ENCODE data around the gene SALL2.

SALL2 gene

DNA sequence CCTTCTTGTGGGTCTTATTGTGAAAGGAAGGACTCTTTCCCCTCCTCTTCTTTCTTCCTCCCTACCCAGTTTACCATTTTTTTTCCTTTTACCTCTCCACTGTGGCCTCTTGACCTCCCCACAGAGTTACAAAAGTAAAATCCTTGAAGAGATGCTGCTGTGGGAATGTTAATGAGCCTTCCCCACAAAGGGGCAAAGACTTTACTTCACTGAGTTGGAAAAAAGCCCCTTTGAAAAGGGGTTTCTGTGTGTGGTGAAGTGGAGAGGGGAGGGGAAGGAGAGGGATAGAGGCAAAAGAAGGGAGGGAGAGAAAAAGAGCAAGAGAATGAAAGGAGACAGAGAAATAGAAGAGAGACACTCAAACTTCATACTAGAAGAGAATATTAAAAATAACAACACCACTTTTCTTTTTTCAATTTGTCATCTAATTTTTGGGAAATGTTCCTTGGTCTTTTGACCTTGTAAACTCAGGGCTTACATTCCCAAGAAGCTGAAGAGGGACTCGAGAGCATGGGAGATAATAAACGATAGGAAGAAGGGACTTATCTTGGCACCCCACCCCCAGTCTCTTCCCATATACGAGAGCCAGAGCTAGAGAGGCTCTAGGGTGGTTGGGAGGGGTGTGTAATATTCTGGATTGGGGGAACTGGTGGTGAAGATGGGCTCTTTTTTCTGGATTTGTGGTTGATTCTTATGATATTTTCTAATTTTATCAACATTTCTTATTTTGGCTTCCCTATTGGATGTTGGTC lies 13.2 kb upstream of the SALL2 start:
- FAIRE-seq (no peak), DNase-seq (ENCODE audit: insufficient read length) (no peak)
- no peak for TF ChIP-seq TAF1 (IDR thresholded peaks at IDR 0.05; ENCODE audit: borderline replicate concordance, low read depth, low read length)
- no peak for TF ChIP-seq POLR2A (IDR thresholded peaks at IDR 0.05; ENCODE audit: low read depth, low read length)
- no peak for TF ChIP-seq POLR2AphosphoS5 (IDR thresholded peaks at IDR 0.05; ENCODE audit: low read depth, low read length)

DNA sequence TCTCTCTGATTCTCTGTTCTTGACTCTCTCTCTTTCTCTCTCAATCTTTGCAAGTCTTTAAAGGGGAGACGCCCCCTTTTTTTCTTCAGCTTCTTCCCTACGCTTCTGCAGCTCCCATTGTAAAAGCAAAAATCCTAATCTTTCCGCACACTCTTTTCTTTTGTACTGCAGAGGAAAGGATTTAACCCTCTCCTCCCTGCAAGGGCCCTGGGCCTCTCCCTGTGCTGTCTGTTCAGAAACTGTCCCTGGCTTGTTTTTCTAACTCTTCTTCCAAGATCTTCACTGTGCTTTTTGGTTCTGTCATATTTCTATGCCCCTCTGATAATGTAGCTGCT lies 10.9 kb upstream of the SALL2 start:
- TF ChIP-seq TAF1 (IDR thresholded peaks at IDR 0.05; ENCODE audit: borderline replicate concordance, low read depth, low read length) (no peak), POLR2A (IDR thresholded peaks at IDR 0.05; ENCODE audit: low read depth, low read length) (no peak), POLR2AphosphoS5 (IDR thresholded peaks at IDR 0.05; ENCODE audit: low read depth, low read length) (no peak)
- FAIRE-seq: no peak
- no peak for DNase-seq (ENCODE audit: insufficient read length)

DNA sequence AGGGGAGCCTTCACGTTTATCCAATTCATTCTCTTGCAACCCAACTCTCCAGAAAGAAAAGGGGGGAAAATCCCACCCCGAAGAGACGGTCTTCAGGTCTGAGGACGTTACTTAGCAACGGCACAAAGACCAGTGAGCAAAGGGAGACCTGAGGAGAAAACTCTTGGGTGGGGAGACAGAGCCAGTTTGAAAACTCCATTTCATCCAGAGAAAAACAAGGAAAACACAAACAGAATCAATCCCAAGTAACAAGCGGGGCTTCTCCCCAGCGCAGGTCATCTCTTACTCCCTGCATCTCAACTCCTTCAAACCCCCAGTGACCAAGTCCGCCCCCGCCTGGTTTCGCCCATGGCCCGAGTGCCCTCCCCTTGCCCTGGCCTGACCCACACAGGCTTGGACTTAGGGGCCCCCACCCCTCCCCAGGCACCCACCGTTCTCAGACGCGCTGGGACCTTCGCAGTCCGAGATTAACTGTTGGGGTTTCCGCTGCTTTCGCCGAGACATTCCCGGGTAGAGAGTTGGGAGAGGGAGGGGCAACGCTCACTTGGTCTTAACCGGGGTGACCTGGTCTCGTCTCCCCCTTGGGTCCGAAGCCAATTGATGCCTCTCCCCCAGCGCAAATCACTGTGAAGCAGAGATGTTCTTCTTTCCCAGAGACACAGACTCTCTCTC lies 10.4 kb upstream of the SALL2 start:
- FAIRE-seq: no peak
- DNase-seq (ENCODE audit: insufficient read length): no peak
- TF ChIP-seq POLR2A (IDR thresholded peaks at IDR 0.05; ENCODE audit: low read depth, low read length) (no peak), TAF1 (IDR thresholded peaks at IDR 0.05; ENCODE audit: borderline replicate concordance, low read depth, low read length) (no peak), POLR2AphosphoS5 (IDR thresholded peaks at IDR 0.05; ENCODE audit: low read depth, low read length) (no peak)

DNA sequence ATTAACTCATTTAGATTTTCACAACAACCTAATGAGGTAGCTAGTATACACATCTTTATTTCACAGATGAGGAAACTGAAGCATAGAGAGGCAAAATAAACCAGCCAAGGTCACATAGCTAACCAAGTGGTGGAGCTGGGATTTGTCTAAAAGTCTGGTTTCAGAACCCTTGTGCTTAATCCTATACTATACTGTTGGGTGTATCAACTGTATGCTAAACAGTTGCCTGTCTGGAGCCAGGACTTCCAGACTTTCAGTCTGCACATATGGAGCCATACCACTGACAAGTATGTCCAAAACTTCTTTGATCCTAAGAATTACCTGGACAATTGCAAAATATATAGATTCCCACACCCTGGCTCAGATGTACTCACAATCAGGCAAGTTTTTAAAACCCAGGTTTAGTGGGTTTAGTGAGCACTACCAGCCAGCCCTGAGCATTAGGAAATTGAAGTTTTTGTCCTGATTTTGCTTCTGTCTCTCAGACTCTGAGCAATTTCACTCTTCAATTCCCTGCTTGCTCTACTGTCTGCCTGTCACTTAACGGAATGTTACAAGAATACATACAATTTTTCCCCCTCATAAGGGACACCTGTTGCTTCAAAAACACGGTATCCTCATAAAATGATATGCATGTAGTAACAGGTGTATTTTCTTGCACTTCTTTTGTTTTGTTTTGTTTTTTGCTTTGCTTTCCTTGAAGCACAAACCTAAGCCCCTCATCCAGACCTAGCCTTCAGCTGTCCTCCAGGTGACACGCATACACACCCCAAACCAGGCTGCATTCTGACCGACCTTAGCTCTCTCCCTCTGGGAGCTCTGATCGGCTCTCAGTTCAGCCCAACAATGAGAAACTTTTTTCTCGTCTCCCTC lies 9.6 kb upstream of the SALL2 start:
- FAIRE-seq (no peak), DNase-seq (ENCODE audit: insufficient read length) (no peak)
- TF ChIP-seq POLR2A (IDR thresholded peaks at IDR 0.05; ENCODE audit: low read depth, low read length) (no peak), TAF1 (IDR thresholded peaks at IDR 0.05; ENCODE audit: borderline replicate concordance, low read depth, low read length) (no peak), POLR2AphosphoS5 (IDR thresholded peaks at IDR 0.05; ENCODE audit: low read depth, low read length) (no peak)

DNA sequence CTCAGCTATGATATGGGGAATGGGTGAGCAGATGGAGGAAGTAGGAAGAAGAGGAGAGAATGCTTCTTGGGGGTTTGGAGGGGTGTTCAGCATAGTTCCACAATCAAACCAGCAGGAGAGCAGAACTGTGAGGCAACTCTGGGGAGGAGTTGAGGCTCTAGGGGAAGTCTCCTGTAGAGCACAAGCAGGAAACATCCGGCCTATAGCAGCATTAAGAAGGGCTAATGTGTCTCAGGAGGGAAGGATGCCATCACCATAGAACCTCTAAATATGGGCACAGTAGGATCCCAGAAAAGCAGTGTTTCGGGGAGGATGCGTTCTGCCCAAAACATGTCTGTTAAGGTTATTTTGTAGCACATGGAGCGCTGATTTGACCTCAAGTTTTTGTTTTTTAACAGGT lies 8.4 kb upstream of the SALL2 start:
- TF ChIP-seq TAF1 (IDR thresholded peaks at IDR 0.05; ENCODE audit: borderline replicate concordance, low read depth, low read length) (no peak), POLR2AphosphoS5 (IDR thresholded peaks at IDR 0.05; ENCODE audit: low read depth, low read length) (no peak), POLR2A (IDR thresholded peaks at IDR 0.05; ENCODE audit: low read depth, low read length) (no peak)
- FAIRE-seq: no peak
- no peak for DNase-seq (ENCODE audit: insufficient read length)

DNA sequence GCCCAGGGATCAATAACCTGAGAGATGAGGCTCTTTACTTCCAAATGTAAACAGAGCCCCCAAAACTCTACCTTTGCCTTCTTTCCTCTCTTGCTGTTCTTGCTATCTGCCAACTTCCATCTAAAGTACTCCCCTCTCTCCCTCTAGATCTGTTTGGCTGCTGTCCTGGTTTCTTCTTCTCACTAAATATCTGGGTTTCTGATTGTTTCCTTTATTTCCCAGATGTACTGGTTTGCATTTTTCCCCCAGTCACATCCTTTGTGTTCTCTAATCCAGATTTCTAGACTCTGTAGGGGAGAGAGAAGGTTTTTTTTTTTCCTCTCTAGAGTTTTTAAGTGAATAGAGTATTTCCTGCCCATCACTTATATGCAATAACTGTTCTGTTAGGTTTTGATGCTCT lies 7.1 kb upstream of the SALL2 start:
- no peak for TF ChIP-seq TAF1 (IDR thresholded peaks at IDR 0.05; ENCODE audit: borderline replicate concordance, low read depth, low read length)
- TF ChIP-seq POLR2A (IDR thresholded peaks at IDR 0.05; ENCODE audit: low read depth, low read length): no peak
- no peak for TF ChIP-seq POLR2AphosphoS5 (IDR thresholded peaks at IDR 0.05; ENCODE audit: low read depth, low read length)

DNA sequence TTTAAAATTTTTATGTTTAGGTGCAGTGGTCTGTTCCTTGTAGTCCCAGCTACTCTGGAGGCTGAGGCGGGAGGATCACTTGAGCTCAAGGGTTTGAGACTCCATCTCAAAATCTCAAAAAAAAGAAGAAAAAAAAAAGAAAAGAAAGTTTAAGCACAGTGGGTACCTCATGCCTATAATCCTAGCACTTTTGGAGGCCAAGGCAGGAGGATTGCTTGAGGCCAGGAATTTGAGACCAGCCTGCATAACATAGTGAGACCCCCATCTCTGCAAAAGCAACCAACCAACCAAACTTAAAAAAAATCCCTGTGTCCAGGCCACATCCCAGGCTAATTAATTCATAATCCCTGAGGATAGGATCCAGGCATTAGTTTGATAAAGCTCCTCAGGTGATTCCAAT lies 3.4 kb upstream of the SALL2 start:
- DNase-seq (ENCODE audit: insufficient read length): no peak
- TF ChIP-seq POLR2A (IDR thresholded peaks at IDR 0.05; ENCODE audit: low read depth, low read length) (no peak), TAF1 (IDR thresholded peaks at IDR 0.05; ENCODE audit: borderline replicate concordance, low read depth, low read length) (no peak), POLR2AphosphoS5 (IDR thresholded peaks at IDR 0.05; ENCODE audit: low read depth, low read length) (no peak)
- no peak for FAIRE-seq

More for the DNA sequence above, 7.1 kb upstream of the SALL2 start:
- FAIRE-seq (no peak), DNase-seq (ENCODE audit: insufficient read length) (no peak)

DNA sequence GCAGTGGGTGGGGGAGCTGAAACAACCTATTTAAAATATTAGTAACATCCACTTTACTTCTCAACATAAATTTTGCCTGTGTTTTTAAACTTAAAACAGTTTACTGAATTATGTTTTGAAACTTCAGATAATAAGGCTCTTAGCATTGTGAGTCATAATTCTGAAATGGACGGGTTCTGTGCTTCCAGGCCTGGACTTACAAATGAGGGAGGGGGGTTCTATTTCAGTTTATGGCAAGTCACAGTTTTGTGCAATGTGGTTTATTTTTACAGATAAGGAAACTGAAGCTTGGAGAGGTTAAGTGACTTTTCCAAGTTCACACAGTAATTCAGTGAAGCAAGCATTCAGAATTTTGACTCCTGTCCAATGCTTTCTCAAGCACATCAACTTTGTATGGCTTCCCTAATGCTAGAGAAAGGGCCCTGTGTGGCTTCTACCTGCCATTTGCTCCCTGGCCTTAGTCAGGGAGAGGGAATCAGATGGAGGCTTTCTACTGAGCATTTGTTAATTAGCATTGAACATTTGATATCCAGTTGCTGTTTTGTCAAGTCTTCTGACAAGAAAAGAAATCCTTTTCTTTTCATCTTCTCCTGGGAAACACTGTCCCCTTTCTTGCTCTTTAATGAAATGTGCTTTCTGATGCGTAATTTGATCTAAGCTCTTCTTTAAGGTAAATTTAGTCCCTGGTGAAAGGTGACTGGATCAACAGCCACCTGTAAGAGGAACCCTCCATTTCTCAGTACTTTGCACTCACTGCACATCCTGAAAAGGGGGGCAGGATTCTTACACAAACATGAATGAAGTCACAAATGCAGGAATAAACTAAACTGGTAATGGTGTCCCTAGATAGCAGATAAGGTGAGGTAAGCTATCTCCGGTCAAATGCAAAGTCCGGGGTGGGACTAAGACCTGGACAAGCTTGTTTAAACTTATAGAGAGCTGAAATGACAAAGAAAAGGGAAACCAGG lies 2.5 kb upstream of the SALL2 start:
- FAIRE-seq (no peak), DNase-seq (ENCODE audit: insufficient read length) (no peak)
- TF ChIP-seq POLR2A (IDR thresholded peaks at IDR 0.05; ENCODE audit: low read depth, low read length) (no peak), TAF1 (IDR thresholded peaks at IDR 0.05; ENCODE audit: borderline replicate concordance, low read depth, low read length) (no peak), POLR2AphosphoS5 (IDR thresholded peaks at IDR 0.05; ENCODE audit: low read depth, low read length) (no peak)

DNA sequence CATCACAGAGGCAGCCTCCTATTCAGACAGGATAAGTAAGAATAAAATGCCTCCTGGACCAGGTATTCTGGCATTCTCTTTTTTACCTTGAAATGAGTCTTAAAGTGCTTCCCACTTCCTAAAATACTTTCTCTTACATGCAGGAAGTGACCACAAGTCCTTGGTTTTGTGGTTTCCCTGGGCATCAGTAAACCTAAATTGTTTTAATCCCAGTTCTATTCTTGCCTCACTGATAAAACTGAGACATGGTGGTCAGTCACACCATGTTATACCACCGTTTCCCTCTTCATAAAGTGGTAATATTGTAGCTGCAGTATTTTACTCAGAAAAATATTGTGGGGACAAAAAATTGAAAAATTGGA lies 1.2 kb upstream of the SALL2 start:
- no peak for FAIRE-seq
- TF ChIP-seq TAF1 (IDR thresholded peaks at IDR 0.05; ENCODE audit: borderline replicate concordance, low read depth, low read length) (no peak), POLR2AphosphoS5 (IDR thresholded peaks at IDR 0.05; ENCODE audit: low read depth, low read length) (no peak), POLR2A (IDR thresholded peaks at IDR 0.05; ENCODE audit: low read depth, low read length) (no peak)
- no peak for DNase-seq (ENCODE audit: insufficient read length)

DNA sequence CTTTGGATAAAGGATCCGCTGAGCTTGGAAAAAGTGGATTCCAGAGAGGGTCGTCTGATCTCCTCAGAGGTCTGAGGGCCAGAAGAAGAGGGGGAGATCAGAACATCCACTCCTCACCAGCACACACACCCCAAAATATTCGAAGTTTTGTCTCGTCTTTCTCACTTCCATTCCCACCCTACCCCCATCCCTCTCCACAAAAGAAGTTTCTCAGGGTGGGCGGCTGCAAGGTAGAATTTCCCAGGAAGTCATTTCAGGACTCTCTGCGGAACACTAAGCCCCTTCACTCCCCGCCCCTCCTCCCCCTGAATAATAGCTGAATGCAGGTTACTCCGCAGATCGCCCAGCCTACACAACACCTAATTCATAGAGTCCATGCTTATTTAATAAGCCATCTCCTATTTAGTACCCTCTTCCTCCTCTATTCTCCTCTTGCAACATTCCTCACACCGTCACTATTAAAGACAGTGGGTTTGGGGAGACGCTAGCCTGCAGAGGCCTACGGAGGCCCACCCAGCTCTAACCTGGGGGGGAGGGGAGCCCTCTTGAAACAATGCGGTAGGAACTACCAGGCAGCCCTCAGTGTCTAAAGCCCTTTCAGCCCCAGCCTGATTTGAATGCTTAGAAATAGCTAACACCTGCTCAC lies 649 bp upstream of the SALL2 start:
- no peak for DNase-seq (ENCODE audit: insufficient read length)
- TF ChIP-seq POLR2A (IDR thresholded peaks at IDR 0.05; ENCODE audit: low read depth, low read length) (no peak), POLR2AphosphoS5 (IDR thresholded peaks at IDR 0.05; ENCODE audit: low read depth, low read length) (no peak), TAF1 (IDR thresholded peaks at IDR 0.05; ENCODE audit: borderline replicate concordance, low read depth, low read length) (no peak)
- no peak for FAIRE-seq

All from GM12892 (cell line).